ENCODE results near the gene FOXI1.
A peak's percentile ranks its signal among the peaks of the same experiment; 100 is the strongest.

The FOXI1 gene

DNA sequence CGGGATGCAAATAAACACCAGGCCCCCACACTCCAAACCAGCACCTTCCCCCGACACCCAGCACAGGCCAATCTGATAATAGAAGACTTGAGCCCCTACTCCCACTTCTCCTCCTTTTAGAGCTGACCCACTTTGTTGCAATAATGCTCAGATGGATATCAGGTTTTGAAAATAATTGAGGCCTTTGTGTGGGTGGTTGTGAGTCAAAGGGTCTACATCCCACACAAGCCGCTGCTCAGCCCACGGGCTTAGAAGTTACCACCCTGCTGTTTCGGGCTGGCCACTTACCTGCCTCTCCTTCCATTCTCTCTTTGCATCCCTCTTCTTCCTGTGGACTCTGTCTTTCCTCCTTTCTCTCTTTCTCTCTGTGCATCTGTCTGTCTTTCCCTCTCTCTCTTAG lies 36.2 kb upstream of the FOXI1 start:
- no peak for TF ChIP-seq CTCF (IDR thresholded peaks at IDR 0.05; ENCODE audit: extremely low read depth, insufficient read depth, missing control alignments)
- in situ Hi-C loops (cut with MboI; ENCODE audit: low pct_unique_long_range_greater_than_20kb, low sequenced_read_pairs, unreplicated experiment), result no loop called here
- DNase-seq (ENCODE audit: low spot score), result no peak

DNA sequence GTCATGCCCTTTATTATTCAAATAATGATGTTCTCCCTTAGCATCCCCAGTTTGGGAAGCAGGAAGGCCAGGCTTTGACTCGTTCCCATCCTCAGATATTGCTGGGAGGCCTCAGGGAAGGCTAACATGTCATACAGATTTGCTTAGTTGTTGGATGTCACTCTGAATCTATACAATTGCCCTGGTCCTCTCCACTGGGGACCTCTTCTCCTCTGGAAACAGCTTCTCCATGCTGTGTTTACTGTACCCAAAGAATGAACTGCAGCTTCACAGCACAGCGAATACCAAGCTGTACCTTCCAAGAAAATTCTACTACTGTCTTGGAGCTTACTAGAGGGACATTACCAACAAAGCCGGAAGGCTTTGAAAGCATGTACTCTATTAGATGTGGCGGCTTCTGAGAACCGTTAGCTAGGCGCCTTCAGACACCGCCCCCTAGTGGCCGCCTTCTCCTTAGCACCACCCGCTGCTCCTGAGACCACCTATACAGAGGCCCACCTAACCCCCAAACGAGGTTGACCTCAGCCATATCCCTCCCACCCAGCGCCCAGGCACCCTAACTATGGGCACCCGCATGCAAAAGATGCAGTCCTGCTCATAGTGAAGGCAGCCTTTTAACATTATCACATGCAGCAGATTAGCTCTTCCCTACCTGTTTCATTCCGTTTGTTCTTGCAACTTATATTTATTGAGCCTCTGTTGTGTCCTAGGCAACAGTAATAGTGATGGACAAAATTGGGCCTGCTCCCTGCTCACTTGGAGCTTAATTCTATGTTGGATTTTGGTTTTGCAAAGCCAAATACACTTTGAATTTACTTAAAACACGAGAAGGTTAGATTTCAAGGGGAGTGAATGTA lies 34.9 kb upstream of the FOXI1 start:
- in situ Hi-C loops (cut with MboI; ENCODE audit: low pct_unique_long_range_greater_than_20kb, low sequenced_read_pairs, unreplicated experiment), result no loop called here

GRCh38 chr5:170071748-170072147 lies 33.9 kb upstream of the FOXI1 start:
- TF ChIP-seq CTCF (IDR thresholded peaks at IDR 0.05; ENCODE audit: extremely low read depth, insufficient read depth, missing control alignments), result no peak
- no peak for DNase-seq (ENCODE audit: low spot score)
- in situ Hi-C loops (cut with MboI; ENCODE audit: low pct_unique_long_range_greater_than_20kb, low sequenced_read_pairs, unreplicated experiment), result no loop called here

More for the DNA sequence above, 34.9 kb upstream of the FOXI1 start:
- TF ChIP-seq CTCF (IDR thresholded peaks at IDR 0.05; ENCODE audit: extremely low read depth, insufficient read depth, missing control alignments), result peak; percentile 50
- DNase-seq (ENCODE audit: low spot score), result no peak

DNA sequence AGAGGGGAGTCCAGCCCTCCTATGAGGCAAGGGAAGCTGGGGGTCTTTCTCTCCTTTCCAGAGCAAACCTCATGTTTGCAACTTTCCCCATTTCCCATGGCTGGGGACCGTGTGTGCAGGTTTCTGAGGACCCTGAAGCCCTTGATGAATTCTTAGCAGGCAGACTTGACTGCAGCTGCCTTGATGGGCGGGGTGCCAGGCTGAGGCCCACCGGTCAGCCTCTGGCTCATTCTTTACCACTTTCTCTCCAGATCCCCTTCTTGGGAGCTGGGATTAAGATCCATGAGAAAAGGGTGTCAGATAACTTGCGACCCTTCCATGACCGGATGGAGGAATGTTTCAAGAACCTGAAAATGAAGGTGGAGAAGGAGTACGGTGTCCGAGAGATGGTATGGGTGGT lies 30.0 kb upstream of the FOXI1 start:
- DNase-seq (ENCODE audit: low spot score), result no peak
- in situ Hi-C loops (cut with MboI; ENCODE audit: low pct_unique_long_range_greater_than_20kb, low sequenced_read_pairs, unreplicated experiment), result no loop called here
- no peak for TF ChIP-seq CTCF (IDR thresholded peaks at IDR 0.05; ENCODE audit: extremely low read depth, insufficient read depth, missing control alignments)

DNA sequence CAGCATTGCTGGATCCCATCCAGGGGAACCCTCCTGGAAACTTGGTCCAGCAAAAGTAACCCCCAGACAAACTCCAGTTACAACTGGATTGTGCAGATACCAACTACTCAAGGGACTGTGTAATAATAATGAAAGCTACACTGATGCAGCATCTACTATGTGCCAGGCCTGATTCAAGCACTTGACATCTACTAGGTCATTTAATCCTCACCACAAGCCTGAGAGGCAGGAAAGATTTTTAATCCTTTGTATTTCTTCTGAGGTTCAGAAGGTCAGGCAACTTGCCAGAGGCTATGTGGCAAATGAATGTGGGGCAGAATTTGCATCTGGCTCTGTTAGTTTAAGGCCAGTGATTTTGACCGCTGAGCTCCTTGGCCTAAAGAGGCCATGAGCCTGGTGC lies 29.5 kb upstream of the FOXI1 start:
- in situ Hi-C loops (cut with MboI; ENCODE audit: low pct_unique_long_range_greater_than_20kb, low sequenced_read_pairs, unreplicated experiment), result no loop called here
- no peak for DNase-seq (ENCODE audit: low spot score)
- TF ChIP-seq CTCF (IDR thresholded peaks at IDR 0.05; ENCODE audit: extremely low read depth, insufficient read depth, missing control alignments), result no peak

- no peak for DNase-seq (ENCODE audit: low spot score)
- in situ Hi-C loops (cut with MboI; ENCODE audit: low pct_unique_long_range_greater_than_20kb, low sequenced_read_pairs, unreplicated experiment), result no loop called here
- no peak for TF ChIP-seq CTCF (IDR thresholded peaks at IDR 0.05; ENCODE audit: extremely low read depth, insufficient read depth, missing control alignments)
Measured at GRCh38 chr5:170076739-170077138, 29.0 kb upstream of the FOXI1 start.

All from GM13977 (cell line).